ENCODE data around the gene ARID5A.

GRCh38 chr2:96499061-96499960 lies 37.2 kb upstream of the ARID5A start:
- TF ChIP-seq POLR2AphosphoS5 (IDR thresholded peaks at IDR 0.05; ENCODE audit: low read depth, low read length) (no peak), POLR2A (IDR thresholded peaks at IDR 0.05; ENCODE audit: low read depth, low read length) (no peak)
